ENCODE measurements around the gene MYOM3. TPM values are rescaled to one million over a fixed set of nuclear protein-coding genes. Genes with fewer than 3 reads are reported as not detected.

Gene MYOM3
- total RNA-seq, 3 donors from 2014 or later (not counting 1 experiment from before 2014, with no cell fraction given), result 0.08 TPM; not detected in 2

DNA sequence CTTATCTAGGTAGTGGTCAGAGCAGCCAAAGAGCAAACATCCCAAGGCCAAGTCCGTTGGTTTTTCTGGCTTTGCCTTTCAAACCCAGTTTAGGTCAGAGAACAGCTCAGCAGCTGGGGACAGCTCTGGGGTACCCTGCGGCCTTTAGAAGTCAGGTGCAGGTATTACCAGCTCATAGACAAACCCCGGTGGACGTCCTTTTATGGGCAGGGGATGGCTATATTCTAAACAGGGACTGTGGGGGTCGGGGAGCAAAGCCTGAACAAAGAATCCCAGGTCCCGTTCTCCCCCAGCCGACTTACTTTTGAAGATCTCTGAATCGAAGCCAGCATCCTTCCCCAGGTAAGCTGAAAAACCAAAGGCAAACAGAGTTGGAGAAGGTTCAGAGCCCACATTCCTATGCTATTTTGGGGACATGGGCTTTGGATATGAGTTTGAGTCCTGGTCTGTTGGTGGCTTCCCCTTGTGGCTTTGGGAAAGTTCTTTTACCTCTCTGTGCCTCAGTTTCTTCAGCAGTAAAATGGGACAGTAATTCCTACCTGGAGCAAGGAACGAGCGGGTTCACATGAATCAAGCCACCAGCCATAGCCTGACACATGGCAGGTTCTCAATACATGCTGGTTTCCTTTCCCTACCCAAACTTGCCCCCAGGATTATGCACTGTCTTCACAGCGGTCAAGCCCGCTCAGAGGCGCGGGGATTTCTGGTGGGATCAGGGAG lies 16.6 kb downstream of the MYOM3 start:
- H3K9me3 Mint-ChIP-seq, result no peaks in the 10 kb centered on the region
- TF ChIP-seq, protein P1, sequence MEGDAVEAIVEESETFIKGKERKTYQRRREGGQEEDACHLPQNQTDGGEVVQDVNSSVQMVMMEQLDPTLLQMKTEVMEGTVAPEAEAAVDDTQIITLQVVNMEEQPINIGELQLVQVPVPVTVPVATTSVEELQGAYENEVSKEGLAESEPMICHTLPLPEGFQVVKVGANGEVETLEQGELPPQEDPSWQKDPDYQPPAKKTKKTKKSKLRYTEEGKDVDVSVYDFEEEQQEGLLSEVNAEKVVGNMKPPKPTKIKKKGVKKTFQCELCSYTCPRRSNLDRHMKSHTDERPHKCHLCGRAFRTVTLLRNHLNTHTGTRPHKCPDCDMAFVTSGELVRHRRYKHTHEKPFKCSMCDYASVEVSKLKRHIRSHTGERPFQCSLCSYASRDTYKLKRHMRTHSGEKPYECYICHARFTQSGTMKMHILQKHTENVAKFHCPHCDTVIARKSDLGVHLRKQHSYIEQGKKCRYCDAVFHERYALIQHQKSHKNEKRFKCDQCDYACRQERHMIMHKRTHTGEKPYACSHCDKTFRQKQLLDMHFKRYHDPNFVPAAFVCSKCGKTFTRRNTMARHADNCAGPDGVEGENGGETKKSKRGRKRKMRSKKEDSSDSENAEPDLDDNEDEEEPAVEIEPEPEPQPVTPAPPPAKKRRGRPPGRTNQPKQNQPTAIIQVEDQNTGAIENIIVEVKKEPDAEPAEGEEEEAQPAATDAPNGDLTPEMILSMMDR (IDR thresholded peaks at IDR 0.05), result no peak
- H3K27me3 Mint-ChIP-seq (ENCODE audit: low read depth in 2 of 2), result peaks cover 6 to 7% of the 10 kb centered on the region in 2 donors
- ATAC-seq (no peak), DNase-seq (no peak)
- H3K9me3 ChIP-seq (ENCODE audit: control insufficient read depth, insufficient read depth, low read length), result no peaks in the 10 kb centered on the region
- no peaks in the 10 kb centered on the region for H3K27me3 ChIP-seq (ENCODE audit: control insufficient read depth, insufficient read depth, low read length)
- no peak overlapping the region for H3K27ac Mint-ChIP-seq
- H3K4me3 ChIP-seq (ENCODE audit: low read length), result no peak overlapping the region
- no peak overlapping the region for H3K4me3 Mint-ChIP-seq
- H3K36me3 Mint-ChIP-seq, result no peaks in the 10 kb centered on the region
- peaks cover 0 to 4% of the 10 kb centered on the region in 2 donors for H3K4me1 Mint-ChIP-seq
- intact Hi-C loops (cut with micrococcal nuclease), result no loop called here
- WGBS (ENCODE audit: insufficient coverage), result 71% methylated on average over 12 of the region's 14 CpGs
- H3K4me1 ChIP-seq (ENCODE audit: control insufficient read depth, insufficient read depth, low read length), result no peaks in the 10 kb centered on the region
- no peak overlapping the region for H3K27ac ChIP-seq (ENCODE audit: low read length)
- no peaks in the 10 kb centered on the region for H3K36me3 ChIP-seq (ENCODE audit: control insufficient read depth, insufficient read depth, low read length)

DNA sequence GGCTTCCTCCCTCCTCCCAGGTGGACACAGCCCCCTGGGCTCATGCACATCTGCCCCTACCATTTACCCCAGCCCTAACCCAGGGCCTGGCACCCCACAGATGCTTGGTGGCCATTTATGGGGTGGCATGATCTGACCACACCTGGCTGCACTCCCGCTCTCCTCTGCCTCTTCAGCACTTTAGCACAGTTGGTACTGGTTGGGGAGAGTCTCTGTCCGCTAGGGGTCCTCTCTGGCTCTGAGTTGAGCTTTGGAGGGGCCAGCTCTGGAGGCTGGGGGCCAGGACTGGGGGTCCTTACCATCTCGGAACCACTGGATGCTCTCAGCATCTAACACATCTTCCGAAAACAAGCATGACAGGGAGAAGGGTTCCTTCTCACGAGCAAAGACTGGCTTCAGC lies 17.4 kb downstream of the MYOM3 start:
- no peaks in the 10 kb centered on the region for H3K27me3 ChIP-seq (ENCODE audit: control insufficient read depth, insufficient read depth, low read length)
- ATAC-seq (no peak), DNase-seq (no peak)
- H3K27ac ChIP-seq (ENCODE audit: low read length), result no peak overlapping the region
- intact Hi-C loops (cut with micrococcal nuclease), result no loop called here
- H3K36me3 ChIP-seq (ENCODE audit: control insufficient read depth, insufficient read depth, low read length), result no peaks in the 10 kb centered on the region
- WGBS (ENCODE audit: insufficient coverage), result 84% methylated on average over 5 of the region's 5 CpGs
- H3K4me1 Mint-ChIP-seq, result peaks cover 0 to 4% of the 10 kb centered on the region in 2 donors
- no peaks in the 10 kb centered on the region for H3K9me3 ChIP-seq (ENCODE audit: control insufficient read depth, insufficient read depth, low read length)
- no peak overlapping the region for H3K4me3 ChIP-seq (ENCODE audit: low read length)
- H3K27me3 Mint-ChIP-seq (ENCODE audit: low read depth in 2 of 2), result peaks cover 6 to 7% of the 10 kb centered on the region in 2 donors
- TF ChIP-seq, protein P1 (IDR thresholded peaks at IDR 0.05), result no peak
- H3K27ac Mint-ChIP-seq, result no peak overlapping the region
- no peaks in the 10 kb centered on the region for H3K36me3 Mint-ChIP-seq
- no peaks in the 10 kb centered on the region for H3K9me3 Mint-ChIP-seq
- no peaks in the 10 kb centered on the region for H3K4me1 ChIP-seq (ENCODE audit: control insufficient read depth, insufficient read depth, low read length)
- no peak overlapping the region for H3K4me3 Mint-ChIP-seq

DNA sequence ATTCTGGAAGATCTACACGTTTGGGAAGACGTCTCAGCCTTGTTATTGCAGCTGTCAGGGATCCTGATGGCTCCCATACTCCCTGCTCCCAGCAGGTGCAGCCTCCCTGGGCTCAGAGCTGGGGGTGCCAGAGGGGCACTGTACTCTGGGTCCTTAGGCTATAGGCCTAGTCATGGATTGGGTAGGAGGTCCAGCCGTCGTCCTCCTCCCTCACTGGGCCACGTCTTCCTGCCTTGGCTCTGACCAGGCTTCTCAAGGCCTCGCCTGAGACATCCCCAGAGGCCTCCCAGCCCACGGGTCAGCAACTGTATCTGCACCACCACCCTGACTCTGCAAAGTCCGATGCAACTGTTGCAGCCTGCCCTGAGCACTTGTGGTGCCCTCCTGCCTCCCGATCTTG lies 18.2 kb downstream of the MYOM3 start:
- ATAC-seq, result no peak

More for the DNA sequence above, 18.2 kb downstream of the MYOM3 start:
- no peaks in the 10 kb centered on the region for H3K9me3 Mint-ChIP-seq
- H3K27me3 Mint-ChIP-seq (ENCODE audit: low read depth in 2 of 2), result peaks cover 6 to 7% of the 10 kb centered on the region in 2 donors
- Histone ChIP-seq H3K27ac (ENCODE audit: low read length) (no peak overlapping the region), H3K4me3 (ENCODE audit: low read length) (no peak overlapping the region), H3K9me3 (ENCODE audit: control insufficient read depth, insufficient read depth, low read length) (no peaks in the 10 kb centered on the region), H3K27me3 (ENCODE audit: control insufficient read depth, insufficient read depth, low read length) (no peaks in the 10 kb centered on the region), H3K4me1 (ENCODE audit: control insufficient read depth, insufficient read depth, low read length) (no peaks in the 10 kb centered on the region), H3K36me3 (ENCODE audit: control insufficient read depth, insufficient read depth, low read length) (no peaks in the 10 kb centered on the region)
- peaks cover 0 to 4% of the 10 kb centered on the region in 2 donors for H3K4me1 Mint-ChIP-seq
- no peaks in the 10 kb centered on the region for H3K36me3 Mint-ChIP-seq
- no peak overlapping the region for H3K4me3 Mint-ChIP-seq
- no peak overlapping the region for H3K27ac Mint-ChIP-seq
- TF ChIP-seq, protein P1 (IDR thresholded peaks at IDR 0.05), result no peak
- DNase-seq, result no peak
- intact Hi-C loops (cut with micrococcal nuclease), result no loop called here
- WGBS (ENCODE audit: insufficient coverage), result 75% methylated on average over 9 of the region's 9 CpGs
